HUDEP-2 (cell line): Measurements from ENCODE around the gene DAP3.
"Not testable (repeated sequence)": the region's sequence is repeated elsewhere in the genome, so short reads cannot be mapped to it uniquely, and the experiment has no call there.

Source experiments
- DNase-seq, 76 experiments: peaks; one replicate each; lab custom pipeline; 2025; ENCODE audit not compliant: unreplicated experiment in 76 of 76; lab: John Stamatoyannopoulos, UW

The DAP3 gene

DNA sequence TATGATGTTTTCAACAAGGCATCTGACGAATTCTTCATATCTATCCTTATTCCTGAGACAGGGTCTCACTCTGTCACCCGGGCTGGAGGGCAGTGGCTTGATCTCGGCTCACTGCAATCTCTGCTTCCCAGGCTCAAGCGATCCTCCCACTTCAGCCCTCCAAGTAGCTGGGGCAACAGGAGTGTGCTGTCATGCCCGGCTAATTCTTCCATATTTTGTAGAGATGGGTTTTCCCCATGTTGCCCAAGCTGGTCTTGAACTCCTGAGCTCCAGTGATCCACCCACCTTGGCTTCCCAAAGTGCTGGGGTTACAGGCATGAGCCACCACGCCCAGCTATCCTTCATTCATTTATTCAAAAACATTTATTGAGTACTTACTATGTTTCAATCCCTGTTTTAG lies 8.4 kb upstream of the DAP3 start:
- DNase-seq: no peak

DNA sequence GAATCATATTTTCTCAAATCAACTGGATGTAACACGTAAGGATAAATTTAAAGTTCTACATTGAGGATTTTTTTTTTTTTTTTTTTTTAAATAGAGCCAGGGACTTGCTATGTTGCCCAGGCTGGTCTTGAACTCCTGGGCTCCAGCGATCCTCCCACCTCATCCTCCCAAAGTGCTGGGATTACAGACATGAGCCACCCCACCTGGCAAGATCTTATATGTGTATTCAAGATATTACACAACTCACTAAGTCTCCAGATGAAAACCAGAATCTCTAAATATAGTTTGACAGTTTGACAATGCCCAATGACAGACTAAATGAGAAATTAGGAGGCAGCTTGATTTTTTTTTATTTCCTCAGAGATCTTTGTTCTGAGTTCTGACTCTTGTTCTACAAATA lies 7.1 kb upstream of the DAP3 start:
- DNase-seq: no peak

DNA sequence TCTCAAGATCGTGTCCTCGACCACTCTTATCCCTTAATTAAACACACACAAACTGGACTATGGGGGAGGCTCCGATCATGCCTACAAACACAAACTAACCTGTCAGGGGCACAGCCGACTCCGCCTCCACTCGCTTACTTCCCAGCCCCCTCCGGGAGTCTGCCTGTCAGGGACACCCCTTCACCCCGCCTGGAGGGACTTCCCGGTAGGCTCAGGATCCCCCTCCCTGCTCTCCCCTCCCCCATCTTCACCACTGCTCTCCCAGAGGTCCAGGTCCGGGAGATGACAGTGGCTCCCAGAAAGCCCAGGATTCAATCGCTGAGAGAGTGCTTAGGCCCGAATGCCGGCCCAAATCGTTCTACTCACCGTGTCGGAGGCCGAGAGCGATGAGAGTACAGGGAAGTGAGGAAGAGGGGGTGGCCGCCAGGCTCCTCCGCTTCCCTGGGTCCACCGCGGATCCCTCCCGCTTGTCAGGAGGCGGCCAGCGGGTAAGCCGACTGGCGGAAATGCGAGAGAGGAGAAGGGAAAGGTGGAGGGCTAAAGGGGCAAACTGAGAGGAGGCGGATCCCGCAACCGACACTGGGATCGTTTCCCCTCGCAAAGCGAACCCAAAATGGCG lies 1.1 kb upstream of the DAP3 start:
- DNase-seq: peak in 3 of 76 experiments; percentile 12 to 63 (median 48)

DNA sequence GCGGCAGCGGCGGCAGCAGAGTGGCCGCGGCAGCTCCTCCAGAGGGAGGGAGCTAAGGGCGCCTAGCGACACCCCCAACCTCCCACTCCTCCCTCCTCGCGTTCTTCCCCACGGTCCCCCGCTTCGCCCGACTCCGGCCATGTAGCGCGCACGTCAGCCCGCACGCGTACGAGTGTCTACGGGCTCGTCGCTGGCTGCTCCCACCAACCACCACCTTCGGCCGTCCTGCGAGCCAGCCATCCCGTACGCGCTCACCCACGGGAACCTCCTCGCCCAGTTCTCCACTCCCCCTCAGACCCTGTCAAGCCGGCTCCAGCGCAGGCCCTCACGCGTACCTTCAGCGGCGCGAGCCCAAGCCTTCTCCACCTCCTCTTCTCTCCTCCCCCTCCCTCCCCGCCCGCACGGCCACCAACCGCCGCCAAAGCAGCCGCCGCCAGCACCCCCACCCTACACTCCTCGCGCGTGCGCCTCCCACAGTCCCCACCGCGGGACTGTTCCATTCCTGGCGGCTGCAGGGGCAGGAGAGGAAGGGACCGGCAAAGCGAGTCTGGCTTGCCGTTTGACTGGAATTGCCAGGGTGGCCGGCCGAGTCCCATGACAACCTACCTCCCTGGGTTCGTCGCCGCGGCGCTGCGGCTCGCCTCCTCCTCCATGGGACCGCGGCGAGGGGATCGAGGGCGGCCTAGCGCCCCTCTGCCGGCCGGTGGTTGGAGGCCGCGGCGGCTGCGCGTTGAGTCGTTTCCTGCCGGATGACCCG lies 389 bp upstream of the DAP3 start, which contains the start of gene YY1AP1:
TSS of gene YY1AP1 (minus strand) at position 451 of the 757 bp plus-strand sequence. CDS start 8,338 bp downstream, outside the sequence.
- DNase-seq: peak; percentile 27 to 96 (median 85)

- DNase-seq: peak in 9 of 76 experiments; percentile 3 to 70 (median 37)
Measured at GRCh38 chr1:155691992-155692528, 3.2 kb downstream of the DAP3 start.

DNA sequence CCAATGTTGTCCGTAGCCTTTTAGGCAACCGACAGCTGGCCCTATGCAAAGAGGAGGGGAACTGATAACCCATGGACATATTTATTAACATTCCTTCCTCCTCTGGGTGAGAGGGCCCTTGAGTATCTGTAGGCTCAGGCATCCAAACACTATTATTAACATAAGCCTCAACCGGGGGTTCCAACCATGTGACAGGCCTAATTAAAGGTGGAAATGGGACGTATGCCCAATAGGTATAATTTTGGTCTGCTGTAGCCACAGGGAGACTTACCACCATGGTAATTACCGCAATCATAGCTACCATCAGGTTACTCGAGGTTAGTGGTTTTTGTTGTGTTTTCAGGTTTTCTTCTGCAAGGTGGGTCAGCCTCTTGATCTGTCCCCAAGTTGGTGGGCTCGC lies 5.3 kb downstream of the DAP3 start:
- DNase-seq: no peak

DNA sequence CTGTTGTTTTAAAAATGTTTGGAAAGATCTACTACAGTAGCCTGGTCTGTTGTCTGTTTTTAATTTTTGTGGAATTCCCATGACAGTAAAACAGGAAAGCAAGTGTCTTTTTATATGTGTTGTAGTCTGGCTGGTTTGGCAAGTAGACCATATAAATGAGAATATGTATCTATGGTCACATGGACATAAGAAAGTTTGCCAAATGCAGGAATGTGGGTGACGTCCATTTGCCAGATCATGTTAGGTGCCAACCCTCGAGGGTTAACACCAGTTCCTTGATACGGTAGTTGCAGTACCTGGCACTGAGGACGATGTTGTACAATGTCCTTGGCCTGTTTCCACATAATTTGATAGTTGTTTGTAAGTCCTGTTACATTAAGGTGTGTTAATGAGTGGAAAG lies 6.2 kb downstream of the DAP3 start:
- no peak for DNase-seq

DNA sequence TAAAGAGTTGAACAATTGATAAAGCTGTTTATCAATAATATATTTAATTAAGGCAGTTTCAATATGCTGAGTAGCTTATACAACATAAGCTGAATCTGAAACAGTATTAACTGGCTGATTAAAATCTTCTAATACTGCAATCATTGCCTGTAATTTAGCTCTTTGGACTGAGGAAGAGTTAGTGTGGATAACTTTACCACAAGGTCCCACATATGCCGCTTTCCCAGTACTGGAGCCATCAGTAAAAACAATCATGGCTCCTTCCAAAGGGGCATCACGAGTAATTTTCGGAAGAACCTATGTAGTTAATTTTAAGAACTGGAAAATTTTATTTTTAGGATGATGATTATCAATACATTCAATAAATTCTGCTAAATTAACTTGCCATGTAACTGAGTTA lies 6.7 kb downstream of the DAP3 start:
- no peak for DNase-seq

DNA sequence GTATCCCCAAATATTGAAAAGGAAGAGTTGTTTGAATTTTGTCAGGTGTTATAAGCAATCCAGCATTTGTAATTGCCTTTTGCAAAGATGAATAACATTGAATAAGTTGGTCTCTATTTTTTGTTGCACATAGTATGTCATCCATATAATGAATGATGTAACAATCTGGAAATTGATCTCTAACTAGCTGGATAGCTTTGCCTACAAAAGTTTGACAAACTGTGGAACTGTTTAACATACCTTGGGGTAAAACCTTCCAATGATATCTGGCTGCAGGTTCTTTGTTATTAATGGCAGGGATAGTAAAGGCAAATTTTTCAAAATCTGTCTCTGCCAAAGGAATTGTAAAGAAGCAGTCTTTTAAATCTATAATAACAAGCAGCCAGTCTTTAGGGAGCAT lies 7.6 kb downstream of the DAP3 start:
- DNase-seq: no peak

DNA sequence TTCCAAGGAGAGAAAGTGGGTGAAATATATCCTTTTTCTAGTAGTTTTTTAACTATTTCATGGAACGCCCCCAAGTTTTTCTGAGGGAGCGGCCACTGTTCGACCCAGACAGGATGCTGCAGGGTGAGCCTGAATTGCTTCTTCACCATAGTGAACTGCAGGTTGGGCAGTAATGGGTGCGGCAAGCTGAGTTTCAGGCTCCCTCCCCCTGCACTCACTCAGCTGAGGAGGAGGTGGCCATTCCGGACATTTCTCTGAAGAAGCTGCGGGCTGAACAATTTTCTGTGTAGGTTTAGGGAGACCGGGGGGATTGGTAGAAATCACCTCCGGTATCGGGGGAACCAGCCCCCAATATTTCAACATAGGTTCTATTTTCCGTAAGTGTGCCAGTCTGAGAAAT lies 8.2 kb downstream of the DAP3 start:
- DNase-seq: no peak

- DNase-seq: not testable (repeated sequence)
Measured at GRCh38 chr1:155697616-155698015, 8.7 kb downstream of the DAP3 start.

DNA sequence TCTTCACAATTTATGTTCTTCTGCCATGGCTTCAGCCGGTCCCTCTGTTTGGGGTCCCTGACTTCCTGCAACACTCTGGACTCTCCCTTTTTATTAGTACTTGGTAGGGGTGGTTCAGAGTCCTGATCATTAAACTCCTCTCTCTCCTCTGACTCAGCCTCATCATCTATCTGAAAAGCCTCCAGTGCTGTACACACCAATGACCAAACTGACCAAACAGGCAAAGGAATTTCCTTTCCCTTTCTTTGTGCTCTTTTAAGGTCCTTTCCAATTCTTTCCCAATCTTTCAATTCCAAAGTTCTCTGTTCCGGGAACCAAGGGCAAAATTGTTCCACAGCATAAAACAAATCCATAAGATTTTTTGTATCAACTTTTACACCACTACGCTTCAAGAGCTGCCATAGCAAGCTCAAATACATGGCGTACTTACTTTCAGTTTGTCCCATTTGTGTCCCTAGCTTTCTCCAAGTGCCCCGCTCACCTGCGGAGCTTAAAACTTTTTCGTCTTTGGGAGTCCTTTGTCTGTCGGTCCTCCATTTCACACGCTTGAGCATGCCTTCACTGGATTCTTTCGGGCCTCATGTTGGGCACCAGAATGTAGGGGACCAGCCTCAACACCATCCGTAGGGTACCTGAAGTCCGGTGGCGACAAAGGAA lies 9.6 kb downstream of the DAP3 start:
- no peak for DNase-seq

- DNase-seq: peak in 36 of 76 experiments; percentile 1 to 69 (median 22)
Measured at GRCh38 chr1:155699062-155699461, 10.2 kb downstream of the DAP3 start.

DNA sequence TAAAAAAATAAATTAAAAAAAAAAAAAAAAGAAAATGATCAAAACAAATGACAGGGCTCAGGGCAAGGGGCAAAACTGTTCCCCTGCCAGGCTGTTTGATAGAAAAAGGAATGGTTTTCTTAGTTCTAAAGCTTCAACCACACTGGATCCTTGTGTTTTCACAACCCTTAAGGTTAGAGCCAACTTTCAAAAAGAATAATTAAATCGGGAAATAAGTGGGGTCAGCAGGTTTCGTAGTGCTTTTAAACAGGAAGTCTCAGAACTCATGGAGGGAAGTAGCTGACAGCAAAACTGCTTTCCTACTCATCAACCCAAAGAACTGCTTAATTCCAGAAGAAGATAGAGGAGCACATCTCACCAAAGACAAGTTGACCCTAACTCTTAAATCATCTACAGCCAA lies 12.8 kb downstream of the DAP3 start:
- DNase-seq: not testable (repeated sequence)

- DNase-seq: no peak
Measured at GRCh38 chr1:155703216-155703615, 14.3 kb downstream of the DAP3 start.

GRCh38 chr1:155704414-155704813 lies 15.5 kb downstream of the DAP3 start:
- not testable (repeated sequence) for DNase-seq

DNA sequence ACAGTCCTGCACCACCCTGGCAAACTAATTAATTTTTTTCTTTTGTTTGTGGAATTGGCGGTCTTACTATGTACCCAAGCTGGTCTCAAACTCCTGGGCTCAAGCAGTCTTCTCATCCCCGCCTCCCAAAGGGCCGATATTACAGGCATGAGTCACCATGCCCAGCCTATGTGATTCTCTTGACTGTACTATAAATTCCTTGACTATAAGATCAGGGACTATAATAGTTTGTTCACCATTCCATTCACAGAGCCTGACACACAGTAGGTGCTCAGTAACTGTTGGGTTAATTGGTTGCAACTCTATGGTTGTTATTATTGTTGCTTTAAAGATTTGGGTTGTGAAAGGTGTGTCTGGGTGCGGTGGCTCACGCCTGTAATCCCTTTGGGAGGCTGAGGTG lies 17.2 kb downstream of the DAP3 start:
- no peak for DNase-seq

GRCh38 chr1:155709391-155709790 lies 20.5 kb downstream of the DAP3 start:
- DNase-seq: no peak

DNA sequence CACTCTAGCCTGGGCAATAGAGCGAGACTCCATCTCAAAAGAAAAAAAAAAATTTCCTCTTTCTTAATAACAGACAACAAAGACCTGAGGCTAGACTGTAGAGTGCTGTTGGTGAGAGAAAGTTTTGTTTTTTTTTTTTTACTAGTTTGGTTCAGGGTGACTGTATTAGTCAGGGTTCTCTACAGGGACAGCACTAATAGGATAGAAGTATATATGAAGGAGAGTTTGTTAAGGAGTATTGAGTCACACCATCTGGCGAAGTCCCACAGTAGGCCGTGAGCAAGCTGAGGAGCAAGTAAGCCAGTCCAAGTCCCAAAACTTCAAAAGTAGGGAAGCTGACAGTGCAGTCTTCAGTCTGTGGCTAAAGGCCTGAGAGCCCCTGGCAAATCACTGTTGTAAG lies 22.6 kb downstream of the DAP3 start:
- DNase-seq: not testable (repeated sequence)

DNA sequence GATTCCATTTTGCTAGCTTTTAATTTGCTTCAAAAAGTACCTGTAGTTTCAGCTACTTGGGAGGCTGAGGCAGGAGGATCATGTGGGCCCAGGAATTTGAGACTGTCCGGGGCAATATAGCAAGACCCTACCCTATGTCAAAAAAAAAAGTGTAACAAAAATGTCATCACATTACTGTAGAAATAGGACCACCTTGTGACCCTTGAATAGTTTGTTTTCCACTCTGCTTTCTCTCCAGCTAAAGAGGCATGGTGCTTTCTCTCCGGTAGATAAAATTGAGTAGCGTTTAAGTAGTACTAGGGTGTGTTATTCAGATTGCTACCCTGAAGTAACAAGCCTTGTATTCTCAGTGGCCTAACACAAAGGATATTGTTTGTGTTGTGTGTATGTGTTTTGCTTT lies 23.7 kb downstream of the DAP3 start:
- peak in 2 of 76 experiments; percentile 12 to 14 for DNase-seq

- DNase-seq: no peak
Measured at GRCh38 chr1:155713075-155713474, 24.2 kb downstream of the DAP3 start.
